ENCODE measurements around the gene ALKBH7. TPM values are rescaled to one million over a fixed set of nuclear protein-coding genes. Genes with fewer than 3 reads are reported as not detected.

ALKBH7 gene
- polyA plus RNA-seq (9.5 to 18.9 TPM (median 9.8 TPM) in 3 replicates), polyA minus RNA-seq (1.8 to 7.3 TPM (median 5.7 TPM) in 3 replicates)
- 4.2 TPM for polyA plus RNA-seq (2011; ENCODE audit: low read depth)
- polyA plus RNA-seq (2011; cell fraction: cytosol; rRNA removed), result 3.6 and 14.4 TPM in 2 replicates
- polyA plus RNA-seq (2011; cell fraction: nucleus; rRNA removed), result 4.6 and 6.5 TPM in 2 replicates
- 23.1 and 28.1 TPM in 2 replicates for polyA plus RNA-seq (2012; ENCODE audit: low replicate concordance)
- polyA minus RNA-seq (2011; cell fraction: cytosol; rRNA and poly(A)+ RNA removed), result 27.0 TPM
- 3.4 and 3.5 TPM in 2 replicates for polyA minus RNA-seq (2011; cell fraction: nucleus; rRNA and poly(A)+ RNA removed)

GRCh38 chr19:6372594-6373095 lies at the start of gene ALKBH7:
Gene ALKBH7, plus strand, starts transcription at chr19:6372794. Its CDS starts 27 bp downstream, at chr19:6372821.
- peak; percentile 93 for FAIRE-seq
- H3K9ac ChIP-seq (ENCODE audit: control insufficient read depth, extremely low read depth, insufficient read depth, low read length), result peak within 1 kb of the TSS; percentile 81
- H2AFZ ChIP-seq (ENCODE audit: control insufficient read depth, low read length), result peak within 1 kb of the TSS; percentile 98
- peak within 1 kb of the TSS; percentile 87 to 92 (median 89) for H3K4me3 ChIP-seq (ENCODE audit: control insufficient read depth in 2 of 3, extremely low read depth in 1 of 3, insufficient read depth in 2 of 3, low read depth in 1 of 3, low read length in 3 of 3)
- no peaks in the 10 kb centered on the region for H3K9me1 ChIP-seq (ENCODE audit: control insufficient read depth, extremely low read depth, insufficient read depth, low read length)
- no peaks in the 10 kb centered on the region for H4K20me1 ChIP-seq (ENCODE audit: control insufficient read depth, extremely low read depth, insufficient read depth, low read length)
- H3K79me2 ChIP-seq (ENCODE audit: control insufficient read depth, insufficient read depth, low read length), result no peaks in the 10 kb centered on the region
- peak; percentile 100 for DNase-seq (ENCODE audit: low read depth, low spot score)
- peaks cover 0 to 6% of the 10 kb centered on the region in 2 experiments for H3K36me3 ChIP-seq (ENCODE audit: control insufficient read depth in 2 of 2, extremely low read depth in 1 of 2, insufficient read depth in 2 of 2, low read length in 2 of 2)
- H3K27ac ChIP-seq (ENCODE audit: control insufficient read depth, insufficient read depth, low read length), result peak within 1 kb of the TSS; percentile 77
- peak within 1 kb of the TSS; percentile 96 for H3K4me2 ChIP-seq (ENCODE audit: control insufficient read depth, extremely low read depth, insufficient read depth, low read depth, low read length)
- H3K9me3 ChIP-seq (ENCODE audit: control insufficient read depth, low read depth, low read length), result no peaks in the 10 kb centered on the region
- peaks cover 10% of the 10 kb centered on the region for H3K4me1 ChIP-seq (ENCODE audit: control insufficient read depth, extremely low read depth, insufficient read depth, low read length)
- dilution Hi-C loops (cut with MboI; ENCODE audit: extremely low pct_ligation_motif_present, low sequenced_read_pairs), result no loop called here
- TF ChIP-seq CTCF (optimal IDR thresholded peaks at IDR 0.05 in 1 of 3, IDR thresholded peaks at IDR 0.05 in 1 of 3, conservative IDR thresholded peaks at IDR 0.05 in 1 of 3; ENCODE audit: extremely low read depth in 1 of 3, insufficient read depth in 2 of 3, low read length in 3 of 3) (no peak), EZH2 (IDR thresholded peaks at IDR 0.05; ENCODE audit: low read length) (no peak)
- H3K27me3 ChIP-seq (ENCODE audit: control insufficient read depth, extremely low read depth, insufficient read depth, low read length), result no peaks in the 10 kb centered on the region

GRCh38 chr19:6324757-6325156 lies 47.8 kb upstream of the ALKBH7 start:
- Histone ChIP-seq H3K9me1 (ENCODE audit: control insufficient read depth, extremely low read depth, insufficient read depth, low read length) (no peaks in the 10 kb centered on the region), H3K27ac (ENCODE audit: control insufficient read depth, insufficient read depth, low read length) (no peak overlapping the region), H3K79me2 (ENCODE audit: control insufficient read depth, insufficient read depth, low read length) (no peaks in the 10 kb centered on the region), H4K20me1 (ENCODE audit: control insufficient read depth, extremely low read depth, insufficient read depth, low read length) (no peaks in the 10 kb centered on the region), H3K4me3 (ENCODE audit: control insufficient read depth in 2 of 3, extremely low read depth in 1 of 3, insufficient read depth in 2 of 3, low read depth in 1 of 3, low read length in 3 of 3) (no peak overlapping the region), H3K27me3 (ENCODE audit: control insufficient read depth, extremely low read depth, insufficient read depth, low read length) (no peaks in the 10 kb centered on the region), H3K9me3 (ENCODE audit: control insufficient read depth, low read depth, low read length) (no peaks in the 10 kb centered on the region), H3K4me2 (ENCODE audit: control insufficient read depth, extremely low read depth, insufficient read depth, low read depth, low read length) (no peak overlapping the region), H3K36me3 (ENCODE audit: control insufficient read depth in 2 of 2, extremely low read depth in 1 of 2, insufficient read depth in 2 of 2, low read length in 2 of 2) (no peaks in the 10 kb centered on the region), H3K4me1 (ENCODE audit: control insufficient read depth, extremely low read depth, insufficient read depth, low read length) (no peaks in the 10 kb centered on the region), H3K9ac (ENCODE audit: control insufficient read depth, extremely low read depth, insufficient read depth, low read length) (no peak overlapping the region), H2AFZ (ENCODE audit: control insufficient read depth, low read length) (no peak overlapping the region)
- no peak for DNase-seq (ENCODE audit: low read depth, low spot score)
- no peak for TF ChIP-seq CTCF (optimal IDR thresholded peaks at IDR 0.05 in 1 of 3, IDR thresholded peaks at IDR 0.05 in 1 of 3, conservative IDR thresholded peaks at IDR 0.05 in 1 of 3; ENCODE audit: extremely low read depth in 1 of 3, insufficient read depth in 2 of 3, low read length in 3 of 3)
- dilution Hi-C loops (cut with MboI; ENCODE audit: extremely low pct_ligation_motif_present, low sequenced_read_pairs), result no loop called here
- FAIRE-seq, result no peak

All from keratinocyte (primary cell).